Stimulated activated CD4-positive, alpha-beta T cell treated with anti-CD3 and anti-CD28 coated beads, Interleukin-2, amount 100 ng/mL, for 24 hours (primary cell): ENCODE measurements around the gene SHISA6.
"Not testable (repeated sequence)": the region's sequence is repeated elsewhere in the genome, so short reads cannot be mapped to it uniquely, and the experiment has no call there.

Experiments
- DNase-seq, 2 donors: peaks; one replicate each; pipeline ENCODE4 v3.0.0-alpha.2; 2020

The SHISA6 gene

GRCh38 chr17:11304568-11304967, 63.6 kb downstream of the SHISA6 start:
- no peak for DNase-seq

- no peak for DNase-seq
Measured at GRCh38 chr17:11305524-11305923, 64.5 kb downstream of the SHISA6 start.

- no peak for DNase-seq
Measured at GRCh38 chr17:11308531-11308930, 67.5 kb downstream of the SHISA6 start.

- no peak for DNase-seq
Measured at GRCh38 chr17:11309033-11309432, 68.0 kb downstream of the SHISA6 start.

DNA sequence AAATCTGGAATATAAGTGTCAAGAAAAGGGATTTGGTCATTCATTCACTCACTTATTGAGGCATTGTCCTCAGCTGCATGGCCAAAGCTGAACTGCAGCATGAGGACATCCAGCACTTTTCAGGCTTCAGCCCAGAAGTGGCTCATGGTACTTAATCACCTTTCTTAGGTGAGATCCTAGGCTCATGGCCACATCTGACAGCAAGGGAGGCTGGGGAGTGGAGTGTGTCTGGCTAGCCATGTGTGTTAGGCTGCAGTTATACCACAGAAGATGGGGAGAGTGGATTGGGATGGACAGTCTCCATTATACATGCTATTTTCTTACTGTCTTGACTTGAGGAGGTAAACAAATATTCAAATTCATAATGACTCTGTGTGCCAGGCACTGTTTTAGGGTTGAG, 68.8 kb downstream of the SHISA6 start:
- DNase-seq = no peak

GRCh38 chr17:11316451-11316850, 75.4 kb downstream of the SHISA6 start:
- not testable (repeated sequence) for DNase-seq

DNA sequence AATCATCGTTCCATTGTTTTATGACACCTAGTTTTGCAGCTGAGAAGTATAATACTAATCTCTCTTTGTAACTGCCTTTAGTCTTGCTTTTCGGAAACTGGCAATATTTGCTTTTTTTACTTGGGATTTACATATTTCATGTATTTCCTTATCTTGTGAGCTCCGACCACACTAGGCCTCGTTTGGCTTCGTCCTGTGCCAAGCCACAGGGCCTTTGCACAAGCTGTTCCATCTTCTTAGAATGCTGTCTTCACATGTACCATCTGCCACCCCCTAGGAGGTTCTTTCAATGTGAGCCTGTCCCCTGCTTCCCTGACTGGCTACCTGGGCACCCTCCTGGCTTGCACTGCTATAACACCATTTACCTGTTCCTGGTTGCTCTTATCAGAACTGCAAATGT, 77.2 kb downstream of the SHISA6 start:
- no peak for DNase-seq

GRCh38 chr17:11319894-11320293, 78.9 kb downstream of the SHISA6 start:
- no peak for DNase-seq

DNA sequence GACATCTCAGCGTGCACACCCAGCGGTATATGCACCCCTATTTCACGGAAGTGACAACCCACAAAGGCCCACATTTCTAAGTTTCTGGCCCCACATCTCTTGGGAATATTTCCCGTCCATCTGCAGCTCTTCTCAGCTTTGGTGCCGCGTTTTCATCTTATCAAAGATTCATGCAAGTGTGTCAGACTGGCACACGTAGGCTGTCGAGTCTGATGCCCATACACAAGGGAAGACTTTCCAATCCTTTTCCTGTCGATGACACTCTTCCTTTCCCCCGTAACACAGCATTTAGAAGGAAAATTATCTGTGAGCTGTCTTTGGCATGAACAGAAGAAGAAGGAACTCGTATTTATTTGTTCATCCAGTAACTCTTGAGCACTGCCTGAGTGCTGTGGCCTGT, 83.0 kb downstream of the SHISA6 start:
- DNase-seq = no peak

- no peak for DNase-seq
Measured at GRCh38 chr17:11324846-11325420, 83.9 kb downstream of the SHISA6 start.

GRCh38 chr17:11326492-11326891, 85.5 kb downstream of the SHISA6 start:
- no peak for DNase-seq

GRCh38 chr17:11328770-11329169, 87.8 kb downstream of the SHISA6 start:
- no peak for DNase-seq

GRCh38 chr17:11330006-11330405, 89.0 kb downstream of the SHISA6 start:
- no peak for DNase-seq

DNA sequence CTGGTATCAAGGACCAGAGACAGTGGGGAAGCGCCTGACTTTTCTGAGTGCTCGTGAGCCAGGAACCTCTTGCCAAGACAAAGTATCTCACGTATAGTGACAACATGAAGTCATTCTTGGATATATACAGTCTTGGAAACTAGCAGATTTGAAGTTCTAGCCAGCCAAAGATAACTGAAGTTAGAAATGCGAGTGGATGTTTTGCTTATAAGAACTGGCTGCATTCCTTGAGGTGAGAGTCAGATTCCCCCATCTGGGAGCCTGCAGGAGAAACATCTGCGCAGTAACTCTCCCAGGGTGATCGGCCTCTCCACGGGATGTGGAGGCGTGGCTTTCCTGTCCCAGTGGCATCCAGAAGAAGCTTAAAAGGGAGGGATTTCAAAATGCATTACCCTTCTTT, 89.8 kb downstream of the SHISA6 start:
- no peak for DNase-seq

DNA sequence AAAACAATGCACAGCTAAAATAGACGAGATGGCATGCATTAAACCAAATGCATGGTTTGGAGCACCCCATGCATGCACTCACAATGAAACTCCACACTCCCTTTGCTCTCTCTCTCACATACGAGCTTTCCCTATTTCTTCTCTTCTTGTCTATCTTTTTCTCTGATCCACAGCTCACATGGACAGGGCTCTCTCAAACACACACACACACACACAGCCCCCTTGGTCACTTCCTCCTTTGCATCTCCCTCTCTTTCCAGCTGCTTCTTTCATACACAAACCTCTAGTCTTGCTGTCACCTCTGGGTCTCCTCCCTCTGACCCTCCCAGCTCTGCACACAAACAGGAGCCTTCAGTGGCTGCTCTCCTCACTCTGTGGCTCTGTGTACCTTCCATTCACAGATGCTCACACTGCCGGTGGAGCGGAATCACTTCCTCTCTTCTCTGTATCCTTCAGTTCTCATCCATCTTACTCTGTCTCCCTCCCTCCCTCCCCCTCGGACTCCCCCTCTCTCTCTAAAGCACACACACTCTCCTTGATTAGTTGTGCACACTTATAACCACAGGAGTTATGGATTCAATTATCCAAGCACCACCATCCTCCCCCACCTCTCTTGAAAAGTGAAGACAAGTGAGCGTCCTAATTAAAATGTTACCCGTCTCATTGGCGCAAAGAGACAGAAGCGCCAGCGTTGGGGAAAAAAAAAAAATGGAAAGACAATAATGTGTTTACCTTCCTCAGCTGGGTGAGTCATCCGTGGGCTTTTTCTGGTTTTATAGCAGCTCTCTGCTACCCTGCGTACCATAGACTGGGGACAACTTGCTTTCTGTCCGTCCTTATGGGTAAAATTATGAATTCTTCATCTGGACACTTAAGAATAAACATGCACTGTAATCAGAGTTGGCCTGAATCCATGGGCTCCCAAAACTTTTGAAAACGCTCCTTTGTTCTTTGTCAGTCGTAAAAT, 90.8 kb downstream of the SHISA6 start:
- no peak for DNase-seq

DNA sequence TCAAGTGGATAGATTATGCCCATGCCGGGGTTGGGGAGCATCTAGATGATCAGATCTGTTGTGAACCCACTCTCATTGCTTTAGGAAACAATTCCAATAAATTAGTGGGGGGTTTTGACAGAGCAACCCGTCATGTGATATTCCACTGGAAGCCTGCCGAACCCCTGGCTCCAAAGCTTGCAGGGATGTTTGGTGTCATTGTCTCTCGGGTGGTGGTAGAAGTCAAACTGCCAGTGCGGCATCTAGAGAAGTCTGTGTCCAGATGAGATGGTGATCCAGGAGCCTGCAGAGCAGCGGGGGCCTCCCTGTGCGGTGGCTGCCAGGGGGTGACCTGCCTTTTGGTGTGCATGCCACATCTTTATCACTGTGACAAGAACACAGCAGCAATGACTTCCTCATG, 91.7 kb downstream of the SHISA6 start:
- DNase-seq = no peak

GRCh38 chr17:11334493-11334892, 93.5 kb downstream of the SHISA6 start:
- no peak for DNase-seq

- DNase-seq = no peak
Measured at GRCh38 chr17:11336290-11336689, 95.3 kb downstream of the SHISA6 start.

DNA sequence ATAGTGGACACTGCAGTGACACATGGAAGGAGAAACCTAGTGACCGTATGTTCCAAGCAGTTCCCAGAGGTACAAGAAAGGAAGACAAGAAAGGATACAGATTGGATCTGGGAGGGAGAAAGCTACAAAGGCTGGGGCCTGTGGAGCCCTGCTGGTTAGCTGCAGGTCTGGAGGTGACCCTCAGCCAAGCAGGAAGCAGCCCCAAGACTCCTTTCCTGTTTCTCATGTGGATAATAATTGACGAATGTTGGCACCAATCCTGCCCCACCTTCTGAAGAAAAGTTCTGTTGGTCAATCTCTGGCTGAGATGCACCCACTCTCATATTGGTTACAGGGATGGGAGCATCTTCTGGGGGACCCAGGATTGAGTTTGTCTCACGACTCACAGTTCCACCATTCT, 99.8 kb downstream of the SHISA6 start:
- no peak for DNase-seq

DNA sequence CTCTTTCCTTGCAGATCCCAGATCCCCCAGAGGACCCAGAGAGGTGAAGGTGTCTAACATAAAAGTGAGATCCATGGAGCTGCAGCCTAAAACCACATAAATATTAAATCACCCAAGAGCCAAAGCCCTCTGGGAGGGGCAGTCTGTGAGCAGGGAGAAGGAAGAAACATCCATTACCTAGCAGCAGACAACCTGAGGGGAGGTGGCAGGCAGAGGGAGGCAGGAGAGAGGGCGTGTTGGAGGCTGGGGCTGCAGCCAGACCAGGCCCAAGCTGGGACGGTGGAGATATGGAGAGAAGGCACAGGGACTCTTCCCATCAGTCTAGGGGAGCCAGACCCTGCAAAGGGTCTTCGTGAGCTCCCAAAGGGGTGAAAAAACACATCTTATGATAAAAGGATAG, 101.1 kb downstream of the SHISA6 start:
- DNase-seq = no peak

- DNase-seq = no peak
Measured at GRCh38 chr17:11349106-11349505, 108.1 kb downstream of the SHISA6 start.

GRCh38 chr17:11351479-11351878, 110.5 kb downstream of the SHISA6 start:
- no peak for DNase-seq

DNA sequence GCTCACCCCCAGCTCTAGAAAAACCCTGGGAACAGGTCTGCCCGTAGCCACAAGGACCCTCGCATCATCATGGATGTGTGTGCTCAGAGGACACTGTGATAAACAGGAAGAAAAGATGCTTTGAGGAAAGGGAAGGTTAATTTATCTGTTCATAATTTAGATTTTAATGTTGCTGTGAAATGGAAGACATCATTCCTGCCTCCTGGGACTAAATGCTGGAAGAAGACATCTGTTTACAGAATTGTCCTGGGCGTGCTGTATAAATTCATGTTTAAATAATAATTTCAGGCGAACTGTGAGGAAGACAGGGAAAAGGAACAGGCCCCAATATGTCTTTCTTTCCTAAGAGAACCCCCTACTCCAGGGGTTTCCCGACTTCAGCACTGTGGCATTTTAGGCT, 112.6 kb downstream of the SHISA6 start:
- DNase-seq = no peak

GRCh38 chr17:11356371-11356770, 115.4 kb downstream of the SHISA6 start:
- no peak for DNase-seq
